NB4 (cell line): ENCODE data around the gene USH1C.

ENCODE experiments used
- MAX ChIP-seq: IDR thresholded peaks from 2 replicates; pipeline ENCODE4 v1.6.1; 2011; ENCODE audit warnings: low read depth, low read length
- MYC ChIP-seq: IDR thresholded peaks from 2 replicates; pipeline ENCODE4 v1.6.1; 2011; ENCODE audit warnings: low read depth, low read length
- POLR2A ChIP-seq: IDR thresholded peaks from 2 replicates; pipeline ENCODE4 v1.6.1; 2011; ENCODE audit warnings: mild to moderate bottlenecking; ENCODE audit not compliant: insufficient read length; ENCODE audit errors: extremely low read depth
- TF ChIP-seq, protein P1 (sequence below): IDR thresholded peaks from one replicate; pipeline ENCODE4 v1.5.1; 2012; ENCODE audit warnings: low read depth, low read length

DNA sequence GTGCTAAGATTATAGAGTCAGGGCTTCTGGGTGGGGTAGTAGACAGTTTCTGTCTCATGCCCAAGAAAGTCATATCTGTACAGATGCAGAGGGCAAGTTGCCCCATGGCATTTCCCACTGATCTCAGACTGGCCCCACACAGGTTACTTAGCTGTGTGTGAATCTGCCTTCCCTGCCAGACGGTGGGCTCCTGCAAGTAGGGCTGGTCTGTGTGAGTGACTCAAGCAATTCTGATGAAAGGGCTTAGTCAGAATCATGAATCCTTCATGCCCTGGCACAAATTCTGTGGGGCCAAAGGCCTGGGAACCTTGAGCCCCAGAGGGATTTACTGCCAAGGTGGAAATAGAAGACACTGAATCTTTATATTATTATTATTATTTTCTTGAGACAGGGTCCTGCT lies 30.4 kb downstream of the USH1C start:
- TF ChIP-seq, protein P1, sequence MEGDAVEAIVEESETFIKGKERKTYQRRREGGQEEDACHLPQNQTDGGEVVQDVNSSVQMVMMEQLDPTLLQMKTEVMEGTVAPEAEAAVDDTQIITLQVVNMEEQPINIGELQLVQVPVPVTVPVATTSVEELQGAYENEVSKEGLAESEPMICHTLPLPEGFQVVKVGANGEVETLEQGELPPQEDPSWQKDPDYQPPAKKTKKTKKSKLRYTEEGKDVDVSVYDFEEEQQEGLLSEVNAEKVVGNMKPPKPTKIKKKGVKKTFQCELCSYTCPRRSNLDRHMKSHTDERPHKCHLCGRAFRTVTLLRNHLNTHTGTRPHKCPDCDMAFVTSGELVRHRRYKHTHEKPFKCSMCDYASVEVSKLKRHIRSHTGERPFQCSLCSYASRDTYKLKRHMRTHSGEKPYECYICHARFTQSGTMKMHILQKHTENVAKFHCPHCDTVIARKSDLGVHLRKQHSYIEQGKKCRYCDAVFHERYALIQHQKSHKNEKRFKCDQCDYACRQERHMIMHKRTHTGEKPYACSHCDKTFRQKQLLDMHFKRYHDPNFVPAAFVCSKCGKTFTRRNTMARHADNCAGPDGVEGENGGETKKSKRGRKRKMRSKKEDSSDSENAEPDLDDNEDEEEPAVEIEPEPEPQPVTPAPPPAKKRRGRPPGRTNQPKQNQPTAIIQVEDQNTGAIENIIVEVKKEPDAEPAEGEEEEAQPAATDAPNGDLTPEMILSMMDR = no peak
- TF ChIP-seq POLR2A = no peak
- no peak for TF ChIP-seq MAX
- no peak for TF ChIP-seq MYC
